ENCODE data around the gene MED16. TPM values are rescaled to one million over a fixed set of nuclear protein-coding genes. Genes with fewer than 3 reads are reported as not detected.

MED16 gene
- total RNA-seq, 1 donor from 2014 or later, result 53.5 TPM

- DNase-seq (ENCODE audit: low read depth), result no peak
- H3K4me3 ChIP-seq (ENCODE audit: low read depth, low read length), result no peak overlapping the region
- no peak for TF ChIP-seq CTCF (conservative IDR thresholded peaks at IDR 0.05; ENCODE audit: low read depth, low read length)
Measured at GRCh38 chr19:900043-900301, 7.0 kb upstream of the MED16 start.

GRCh38 chr19:899336-900042, 6.5 kb upstream of the MED16 start:
- TF ChIP-seq CTCF (conservative IDR thresholded peaks at IDR 0.05; ENCODE audit: low read depth, low read length), result no peak
- no peak for DNase-seq (ENCODE audit: low read depth)

DNA sequence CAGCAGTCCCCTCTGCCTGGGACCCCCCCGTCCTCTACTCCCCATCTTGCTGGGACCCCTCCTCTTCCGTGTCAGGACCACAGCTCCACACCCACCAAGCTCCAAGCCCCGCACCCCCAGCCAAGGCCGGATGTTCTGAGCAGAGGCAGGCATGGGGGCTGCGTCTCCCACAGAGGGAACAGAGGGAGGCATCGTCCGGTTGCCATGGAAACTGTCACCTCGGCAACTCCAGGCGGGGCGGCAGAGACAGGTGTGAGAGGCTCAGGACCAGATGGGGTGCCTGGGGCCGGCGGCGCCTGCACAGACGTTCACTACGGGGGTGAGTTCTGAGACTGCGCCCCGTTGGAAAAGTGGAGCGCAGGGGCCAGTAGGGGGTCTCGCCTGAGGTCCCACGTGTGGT, 5.7 kb upstream of the MED16 start:
- DNase-seq (ENCODE audit: low read depth), result no peak
- TF ChIP-seq CTCF (conservative IDR thresholded peaks at IDR 0.05; ENCODE audit: low read depth, low read length), result no peak

More at GRCh38 chr19:899336-900042, 6.5 kb upstream of the MED16 start:
- no peak overlapping the region for H3K4me3 ChIP-seq (ENCODE audit: low read depth, low read length)

DNA sequence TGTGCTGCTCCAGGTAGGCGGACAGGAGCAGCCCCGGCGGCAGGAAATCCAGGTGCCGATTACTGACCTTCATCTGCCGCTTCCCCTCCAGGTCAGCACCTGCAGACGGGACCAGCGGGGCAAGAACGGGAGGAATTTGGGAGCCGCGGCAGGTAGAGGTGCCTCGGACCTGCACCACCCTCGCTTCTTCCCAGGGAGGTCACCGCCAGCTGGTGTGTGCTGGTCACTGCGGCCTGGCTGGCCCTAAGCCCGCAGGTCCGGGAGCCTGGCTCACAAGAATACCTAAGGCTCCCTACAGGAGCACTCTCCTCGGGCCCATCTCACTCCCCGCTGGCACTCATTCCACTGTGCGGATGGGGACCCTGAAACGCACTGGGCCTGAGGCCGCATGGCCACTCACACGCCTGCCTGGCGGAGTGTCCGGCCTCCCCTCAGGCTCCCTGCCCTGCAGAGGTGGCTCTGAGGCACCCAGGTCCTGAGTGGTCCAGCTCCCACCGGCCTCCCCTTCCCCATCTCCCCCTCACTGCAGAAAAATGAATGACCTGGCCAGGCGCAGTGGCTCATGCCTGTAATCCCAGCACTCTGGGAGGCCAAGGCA, 4.6 kb upstream of the MED16 start:
- no peak for DNase-seq (ENCODE audit: low read depth)
- TF ChIP-seq CTCF (conservative IDR thresholded peaks at IDR 0.05; ENCODE audit: low read depth, low read length), result peak; percentile 25
- no peak overlapping the region for H3K4me3 ChIP-seq (ENCODE audit: low read depth, low read length)

More for the DNA sequence above, 5.7 kb upstream of the MED16 start:
- no peak overlapping the region for H3K4me3 ChIP-seq (ENCODE audit: low read depth, low read length)

DNA sequence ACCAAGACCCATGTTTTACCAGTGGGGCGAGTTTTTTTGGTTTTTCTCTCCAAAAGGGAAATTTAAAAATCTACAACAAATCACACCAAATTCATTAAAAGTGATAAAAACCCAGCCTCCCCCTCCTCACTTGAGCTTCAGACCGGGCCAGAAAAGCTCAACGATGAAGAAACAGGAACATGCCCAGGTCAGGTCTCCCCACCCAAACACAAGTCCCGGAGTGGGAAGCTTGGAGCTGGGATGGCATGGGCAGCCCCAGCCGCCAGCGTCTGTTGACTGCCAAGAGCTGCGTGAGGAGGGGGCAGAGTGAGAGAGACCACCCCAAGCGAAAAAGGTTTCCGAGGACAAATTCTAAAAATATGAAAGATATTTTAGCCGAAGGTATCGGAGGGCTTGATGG, 4.0 kb upstream of the MED16 start:
- H3K4me3 ChIP-seq (ENCODE audit: low read depth, low read length), result no peak overlapping the region
- TF ChIP-seq CTCF (conservative IDR thresholded peaks at IDR 0.05; ENCODE audit: low read depth, low read length), result no peak
- no peak for DNase-seq (ENCODE audit: low read depth)

DNA sequence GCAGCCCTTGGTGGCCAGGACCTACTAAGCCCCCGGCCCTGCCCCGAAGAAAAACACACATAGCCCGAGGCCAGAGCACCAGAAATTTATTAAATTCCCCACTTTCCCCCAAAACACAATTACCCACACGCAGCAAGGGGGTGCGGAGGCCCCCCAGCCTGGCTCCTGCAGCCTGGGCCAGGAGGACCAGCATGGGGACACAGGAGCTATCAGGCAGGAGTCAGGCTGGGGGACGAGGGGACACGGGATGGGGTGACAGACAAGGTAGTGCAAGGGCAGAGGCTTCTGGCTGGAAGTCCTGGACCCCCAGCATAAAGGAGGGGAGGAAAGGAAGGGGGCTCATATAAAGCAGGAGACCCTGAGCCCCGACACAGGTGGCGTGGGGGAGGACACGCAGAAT, 3.4 kb upstream of the MED16 start:
- DNase-seq (ENCODE audit: low read depth), result no peak
- no peak overlapping the region for H3K4me3 ChIP-seq (ENCODE audit: low read depth, low read length)
- no peak for TF ChIP-seq CTCF (conservative IDR thresholded peaks at IDR 0.05; ENCODE audit: low read depth, low read length)

Measured in epithelial cell of proximal tubule (primary cell).